HEK293T (cell line): ENCODE data around the gene DCAF16.

Experiments used
- CTCF ChIA-PET: fragments of 350-600 bp; formaldehyde crosslinking; extraction: SDS; loops from one replicate; lab custom pipeline; 2021; ENCODE audit warnings: antibody characterized with exemption, inconsistent platforms; lab: Yijun Ruan, JAX
- POLR2A ChIA-PET: fragments of 350-600 bp; formaldehyde crosslinking; extraction: SDS; loops from one replicate; lab custom pipeline; 2020; ENCODE audit warnings: antibody characterized with exemption, inconsistent platforms; lab: Yijun Ruan, JAX
- DNase-seq: peaks from one replicate; pipeline ENCODE4 v3.0.0; 2012; ENCODE audit warnings: mixed read lengths; ENCODE audit errors: extremely low spot score
- ARNT ChIP-seq: fragments of 450-650 bp; IDR thresholded peaks from 2 replicates; pipeline ENCODE4 v1.6.1; 2017; ENCODE audit warnings: mild to moderate bottlenecking
- BHLHE40 ChIP-seq: fragments of 450-650 bp; IDR thresholded peaks from 2 replicates; pipeline ENCODE4 v1.6.1; 2016; ENCODE audit warnings: mild to moderate bottlenecking, moderate library complexity, borderline replicate concordance
- CTBP1 ChIP-seq: fragments of 450-650 bp; IDR thresholded peaks from 2 replicates; pipeline ENCODE4 v1.6.1; 2016; ENCODE audit warnings: borderline replicate concordance
- ELF4 ChIP-seq: fragments of 450-650 bp; IDR thresholded peaks from 2 replicates; pipeline ENCODE4 v1.6.1; 2017; ENCODE audit warnings: antibody characterized with exemption
- FOXA1 ChIP-seq: fragments of 450-650 bp; IDR thresholded peaks from 2 replicates; pipeline ENCODE4 v1.6.1; 2016; ENCODE audit warnings: mild to moderate bottlenecking
- FOXK2 ChIP-seq: fragments of 450-650 bp; IDR thresholded peaks from 2 replicates; pipeline ENCODE4 v1.6.1; 2016; ENCODE audit warnings: mild to moderate bottlenecking
- FOXM1 ChIP-seq: fragments of 450-650 bp; IDR thresholded peaks from 2 replicates; pipeline ENCODE4 v1.6.1; 2017; ENCODE audit warnings: mild to moderate bottlenecking, borderline replicate concordance
- HDGF ChIP-seq: fragments of 450-650 bp; IDR thresholded peaks from 2 replicates; pipeline ENCODE4 v1.6.1; 2017; ENCODE audit warnings: antibody characterized with exemption, borderline replicate concordance
- L3MBTL2 ChIP-seq: fragments of 450-650 bp; conservative IDR thresholded peaks from 2 replicates; pipeline ENCODE4 v1.6.1; 2016; ENCODE audit warnings: mild to moderate bottlenecking
- LEF1 ChIP-seq: fragments of 450-650 bp; IDR thresholded peaks from 2 replicates; pipeline ENCODE4 v1.6.1; 2017; ENCODE audit warnings: mild to moderate bottlenecking, borderline replicate concordance
- NFRKB ChIP-seq: fragments of 450-650 bp; IDR thresholded peaks from 2 replicates; pipeline ENCODE4 v1.6.1; 2016; ENCODE audit warnings: mild to moderate bottlenecking, moderate library complexity
- SP1 ChIP-seq: fragments of 450-650 bp; IDR thresholded peaks from 2 replicates; pipeline ENCODE4 v1.6.1; 2017
- SUZ12 ChIP-seq: fragments of 450-650 bp; IDR thresholded peaks from 2 replicates; pipeline ENCODE4 v1.6.1; 2016; ENCODE audit warnings: mild to moderate bottlenecking
- TARDBP ChIP-seq: fragments of 450-650 bp; IDR thresholded peaks from 2 replicates; pipeline ENCODE4 v1.6.1; 2016
- ZNF384 ChIP-seq: fragments of 450-650 bp; IDR thresholded peaks from 2 replicates; pipeline ENCODE4 v1.6.1; 2016
- TF ChIP-seq, protein P1 (sequence below): fragments of 450-650 bp; IDR thresholded peaks from 2 replicates; pipeline ENCODE4 v1.6.1; 2016

Gene DCAF16

DNA sequence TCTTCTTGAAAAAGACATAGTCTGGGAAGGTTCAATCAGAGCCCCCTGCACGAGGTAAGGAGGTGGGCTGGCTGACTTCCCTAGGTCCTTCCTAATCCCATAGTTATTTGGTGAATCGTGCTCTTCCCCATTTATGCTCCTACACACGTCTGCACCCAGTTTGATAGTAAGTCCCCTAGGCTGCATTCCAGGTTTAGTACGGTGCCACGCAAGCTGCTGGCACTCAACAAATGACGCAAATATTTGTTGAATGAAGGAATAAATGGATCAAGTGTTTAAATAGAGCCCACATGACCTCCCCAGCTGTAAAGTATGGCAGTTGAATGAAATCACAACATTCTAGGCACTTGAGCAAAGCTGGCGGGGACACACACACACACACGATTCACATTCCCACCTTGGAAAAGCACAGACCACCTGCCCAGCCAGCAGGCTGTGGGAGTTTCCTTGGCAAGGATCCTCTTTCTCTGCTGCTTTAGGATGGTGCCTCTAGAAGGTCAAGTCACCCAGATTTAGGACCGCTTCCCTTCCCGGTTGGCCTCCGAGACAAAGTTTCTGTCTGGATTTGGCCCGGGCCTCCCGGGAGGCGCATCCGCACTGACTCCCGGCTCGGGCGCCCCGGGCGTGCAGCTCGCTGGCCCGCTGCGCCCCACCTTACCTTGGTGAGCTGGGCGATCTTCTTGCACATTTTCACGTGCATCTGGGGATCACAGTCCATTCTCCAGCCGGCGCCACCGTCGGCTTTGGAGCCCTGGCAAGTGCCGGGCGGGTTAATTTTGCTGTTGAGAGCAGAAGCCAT is 29.9 kb downstream of the DCAF16 start:
- POLR2A ChIA-PET, result no interaction called here
- DNase-seq, result no peak
- TF ChIP-seq NFRKB (no peak), TARDBP (no peak), ZNF384 (no peak), ELF4 (no peak)
- CTCF ChIA-PET, result no interaction called here

DNA sequence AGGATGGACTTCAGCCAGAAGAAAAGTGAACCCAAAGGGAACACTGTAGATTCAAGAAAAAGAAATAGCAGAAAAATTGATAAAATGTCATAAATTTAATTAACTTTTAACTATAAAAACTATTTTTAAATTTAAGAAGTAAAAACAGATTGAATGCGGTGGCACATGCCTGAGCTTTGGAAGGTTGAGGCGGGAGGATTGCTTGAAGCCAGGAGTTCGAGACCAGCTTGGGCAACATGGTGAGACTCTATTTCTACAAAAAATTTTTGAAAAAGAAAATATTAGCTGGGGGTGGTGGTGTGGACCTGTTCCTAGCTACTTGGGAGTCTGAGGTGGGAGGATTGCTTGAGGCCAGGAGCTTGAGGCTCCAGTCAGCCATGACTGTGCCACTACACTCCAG is 32.1 kb downstream of the DCAF16 start:
- CTCF ChIA-PET, result no interaction called here

DNA sequence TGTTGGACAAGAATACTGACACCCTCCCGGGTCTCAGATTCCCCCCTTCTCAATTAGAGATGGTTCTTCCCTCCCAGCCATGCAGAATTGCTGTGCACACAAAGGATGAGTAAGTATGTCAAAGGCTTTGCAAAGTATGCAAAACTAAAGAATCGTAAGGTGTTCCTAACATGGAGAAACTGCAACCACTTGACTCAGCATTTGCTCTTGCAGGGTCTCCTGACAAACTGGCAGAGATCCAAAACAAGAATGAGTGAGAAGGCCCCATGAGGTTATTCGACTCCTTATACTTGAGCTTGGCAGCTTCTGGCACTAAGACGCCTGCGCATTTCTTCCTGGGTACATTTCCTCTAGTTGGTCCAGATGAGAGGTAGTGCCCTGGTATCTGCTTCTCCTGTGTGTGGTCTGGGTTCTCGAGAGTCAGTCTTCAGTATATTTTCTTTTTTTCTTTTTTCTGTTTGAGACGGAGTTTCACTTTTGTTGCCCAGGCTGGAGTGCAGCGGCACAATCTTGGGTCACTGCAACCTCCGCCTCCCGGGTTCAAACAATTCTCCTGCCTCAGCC is 37.3 kb downstream of the DCAF16 start:
- TF ChIP-seq BHLHE40 (no peak), NFRKB (no peak), CTBP1 (no peak), TARDBP (no peak), FOXM1 (no peak), FOXK2 (no peak)
- ChIA-PET CTCF (no interaction called here), POLR2A (no interaction called here)
- no peak for DNase-seq

More for the DNA sequence above, 32.1 kb downstream of the DCAF16 start:
- TF ChIP-seq L3MBTL2, result no peak
- no peak for TF ChIP-seq ZNF384
- TF ChIP-seq HDGF, result no peak
- no peak for TF ChIP-seq TARDBP
- TF ChIP-seq, protein P1, sequence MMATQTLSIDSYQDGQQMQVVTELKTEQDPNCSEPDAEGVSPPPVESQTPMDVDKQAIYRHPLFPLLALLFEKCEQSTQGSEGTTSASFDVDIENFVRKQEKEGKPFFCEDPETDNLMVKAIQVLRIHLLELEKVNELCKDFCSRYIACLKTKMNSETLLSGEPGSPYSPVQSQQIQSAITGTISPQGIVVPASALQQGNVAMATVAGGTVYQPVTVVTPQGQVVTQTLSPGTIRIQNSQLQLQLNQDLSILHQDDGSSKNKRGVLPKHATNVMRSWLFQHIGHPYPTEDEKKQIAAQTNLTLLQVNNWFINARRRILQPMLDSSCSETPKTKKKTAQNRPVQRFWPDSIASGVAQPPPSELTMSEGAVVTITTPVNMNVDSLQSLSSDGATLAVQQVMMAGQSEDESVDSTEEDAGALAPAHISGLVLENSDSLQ, result no peak
- no peak for TF ChIP-seq ELF4
- no peak for TF ChIP-seq CTBP1
- TF ChIP-seq SUZ12, result no peak
- no peak for TF ChIP-seq ARNT
- TF ChIP-seq FOXM1, result no peak
- TF ChIP-seq NFRKB, result no peak
- no peak for TF ChIP-seq FOXA1
- no peak for DNase-seq
- POLR2A ChIA-PET, result no interaction called here

DNA sequence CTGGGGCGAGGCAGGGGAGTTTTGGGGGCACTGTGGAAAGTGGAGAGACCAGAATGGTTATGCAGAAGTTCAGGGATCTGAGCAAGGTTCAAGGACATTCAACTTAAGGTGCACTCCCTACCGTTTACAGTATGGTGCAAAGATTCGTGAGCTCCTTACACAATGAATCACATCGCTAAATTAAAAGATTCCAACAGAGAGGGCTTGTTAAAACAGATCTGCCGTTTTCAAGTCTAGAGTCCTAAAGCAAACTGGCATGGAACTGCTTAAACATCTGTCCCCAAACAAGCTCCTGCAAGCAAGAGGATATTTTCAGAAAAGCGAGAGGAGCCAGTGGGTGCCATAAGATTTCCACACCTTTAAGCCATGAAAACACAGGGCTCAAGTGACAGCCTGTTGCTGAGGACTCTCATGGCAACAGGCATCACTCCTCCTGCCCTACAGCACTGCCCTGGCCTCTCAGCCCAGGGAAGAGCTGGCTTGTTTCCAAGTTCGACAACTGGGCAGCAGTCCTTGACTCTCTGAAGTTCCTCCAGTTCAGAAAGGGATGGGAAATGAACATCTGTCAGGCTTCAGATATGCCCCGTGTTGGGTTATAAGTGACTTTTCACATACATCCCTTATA is 39.2 kb downstream of the DCAF16 start:
- POLR2A ChIA-PET, result no interaction called here
- CTCF ChIA-PET, result interaction anchor here (0.5 kb wide), 1 partner anchor 15 kb away, joined by 4 read pairs; no protein-coding TSS in a partner anchor
- TF ChIP-seq ELF4, result no peak
- no peak for TF ChIP-seq ZNF384
- TF ChIP-seq FOXK2, result no peak
- TF ChIP-seq, protein P1, result no peak
- no peak for TF ChIP-seq SUZ12
- no peak for TF ChIP-seq TARDBP
- no peak for TF ChIP-seq HDGF
- TF ChIP-seq CTBP1, result no peak
- TF ChIP-seq ARNT, result no peak
- TF ChIP-seq BHLHE40, result no peak
- no peak for TF ChIP-seq NFRKB
- TF ChIP-seq L3MBTL2, result no peak
- TF ChIP-seq FOXA1, result no peak
- no peak for TF ChIP-seq SP1
- no peak for TF ChIP-seq LEF1
- no peak for TF ChIP-seq FOXM1
- no peak for DNase-seq

DNA sequence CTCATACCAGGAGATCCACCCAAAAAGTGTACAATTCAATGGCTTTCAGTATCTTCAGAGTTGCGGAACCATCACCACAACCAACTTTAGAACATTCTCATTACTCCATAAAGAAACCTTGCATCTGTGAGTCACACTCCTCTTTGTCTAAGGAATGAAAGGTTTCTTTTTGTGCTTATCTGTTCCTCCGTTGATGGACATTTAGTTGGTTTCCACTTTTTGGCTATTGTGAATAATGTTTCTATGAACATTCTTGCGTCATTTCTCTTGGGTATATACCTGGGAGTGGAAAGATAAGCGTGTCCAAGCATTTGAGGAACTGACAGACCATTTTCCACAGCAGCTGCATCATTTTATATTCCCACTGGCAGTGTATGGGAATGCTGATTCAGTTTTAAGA is 39.7 kb downstream of the DCAF16 start:
- POLR2A ChIA-PET, result no interaction called here

DNA sequence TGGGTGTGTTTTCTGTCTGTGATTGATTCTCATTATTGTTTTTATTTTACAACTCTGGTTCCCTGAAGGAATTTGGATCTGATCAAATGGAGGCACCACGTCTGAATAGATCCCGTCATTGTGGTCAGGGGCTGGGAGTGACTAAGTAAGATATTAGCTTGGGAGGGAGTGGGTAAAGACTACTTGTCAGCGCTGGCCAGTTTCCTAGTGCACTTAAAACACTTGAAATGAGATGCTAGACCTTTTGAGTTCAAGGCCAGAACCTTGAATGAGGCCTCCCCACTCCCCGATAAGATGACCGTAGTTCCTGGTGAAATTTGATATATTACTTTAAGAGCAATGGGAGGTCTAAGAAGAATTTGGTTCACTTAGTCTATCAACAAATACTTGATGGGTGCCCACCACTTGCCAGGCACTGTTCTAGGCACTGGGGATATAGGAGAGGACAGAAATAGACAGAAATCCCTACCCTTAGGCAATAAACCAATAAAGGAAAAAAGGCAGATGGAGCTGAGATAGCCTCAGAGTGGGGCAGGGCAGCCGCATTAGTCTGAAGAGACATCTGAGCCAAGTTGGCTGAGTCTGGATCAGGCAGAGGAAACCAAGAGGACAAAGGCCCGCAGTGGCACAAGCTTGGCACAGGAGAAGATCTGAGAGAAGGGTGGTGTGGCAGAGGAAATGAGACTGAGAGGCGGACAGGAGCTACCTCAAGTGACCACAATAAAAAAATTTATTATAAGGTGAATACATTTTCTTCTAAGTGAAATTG is 41.0 kb downstream of the DCAF16 start:
- POLR2A ChIA-PET, result no interaction called here
- no peak for TF ChIP-seq TARDBP
- CTCF ChIA-PET, result no interaction called here
- DNase-seq, result no peak

More for the DNA sequence above, 39.7 kb downstream of the DCAF16 start:
- CTCF ChIA-PET, result no interaction called here
- TF ChIP-seq NFRKB, result no peak
- no peak for TF ChIP-seq FOXK2
- TF ChIP-seq CTBP1, result no peak
- no peak for TF ChIP-seq TARDBP
- TF ChIP-seq FOXA1, result no peak
- TF ChIP-seq SUZ12, result no peak
- TF ChIP-seq ZNF384, result no peak
- TF ChIP-seq FOXM1, result no peak
- no peak for TF ChIP-seq L3MBTL2
- no peak for DNase-seq
